ENCODE measurements around the gene RFWD3. TPM values are rescaled to one million over a fixed set of nuclear protein-coding genes. Genes with fewer than 3 reads are reported as not detected.

RFWD3 gene, protein sequence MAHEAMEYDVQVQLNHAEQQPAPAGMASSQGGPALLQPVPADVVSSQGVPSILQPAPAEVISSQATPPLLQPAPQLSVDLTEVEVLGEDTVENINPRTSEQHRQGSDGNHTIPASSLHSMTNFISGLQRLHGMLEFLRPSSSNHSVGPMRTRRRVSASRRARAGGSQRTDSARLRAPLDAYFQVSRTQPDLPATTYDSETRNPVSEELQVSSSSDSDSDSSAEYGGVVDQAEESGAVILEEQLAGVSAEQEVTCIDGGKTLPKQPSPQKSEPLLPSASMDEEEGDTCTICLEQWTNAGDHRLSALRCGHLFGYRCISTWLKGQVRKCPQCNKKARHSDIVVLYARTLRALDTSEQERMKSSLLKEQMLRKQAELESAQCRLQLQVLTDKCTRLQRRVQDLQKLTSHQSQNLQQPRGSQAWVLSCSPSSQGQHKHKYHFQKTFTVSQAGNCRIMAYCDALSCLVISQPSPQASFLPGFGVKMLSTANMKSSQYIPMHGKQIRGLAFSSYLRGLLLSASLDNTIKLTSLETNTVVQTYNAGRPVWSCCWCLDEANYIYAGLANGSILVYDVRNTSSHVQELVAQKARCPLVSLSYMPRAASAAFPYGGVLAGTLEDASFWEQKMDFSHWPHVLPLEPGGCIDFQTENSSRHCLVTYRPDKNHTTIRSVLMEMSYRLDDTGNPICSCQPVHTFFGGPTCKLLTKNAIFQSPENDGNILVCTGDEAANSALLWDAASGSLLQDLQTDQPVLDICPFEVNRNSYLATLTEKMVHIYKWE
- total RNA-seq = 22.5 TPM
- long read RNA-seq, full-length matches to known transcripts = 7 of 20 reads
- long read RNA-seq, partial matches to known transcripts = 3 of 20 reads
- long read RNA-seq, other reads (novel, unspliced or antisense) = 10 of 20 reads

DNA sequence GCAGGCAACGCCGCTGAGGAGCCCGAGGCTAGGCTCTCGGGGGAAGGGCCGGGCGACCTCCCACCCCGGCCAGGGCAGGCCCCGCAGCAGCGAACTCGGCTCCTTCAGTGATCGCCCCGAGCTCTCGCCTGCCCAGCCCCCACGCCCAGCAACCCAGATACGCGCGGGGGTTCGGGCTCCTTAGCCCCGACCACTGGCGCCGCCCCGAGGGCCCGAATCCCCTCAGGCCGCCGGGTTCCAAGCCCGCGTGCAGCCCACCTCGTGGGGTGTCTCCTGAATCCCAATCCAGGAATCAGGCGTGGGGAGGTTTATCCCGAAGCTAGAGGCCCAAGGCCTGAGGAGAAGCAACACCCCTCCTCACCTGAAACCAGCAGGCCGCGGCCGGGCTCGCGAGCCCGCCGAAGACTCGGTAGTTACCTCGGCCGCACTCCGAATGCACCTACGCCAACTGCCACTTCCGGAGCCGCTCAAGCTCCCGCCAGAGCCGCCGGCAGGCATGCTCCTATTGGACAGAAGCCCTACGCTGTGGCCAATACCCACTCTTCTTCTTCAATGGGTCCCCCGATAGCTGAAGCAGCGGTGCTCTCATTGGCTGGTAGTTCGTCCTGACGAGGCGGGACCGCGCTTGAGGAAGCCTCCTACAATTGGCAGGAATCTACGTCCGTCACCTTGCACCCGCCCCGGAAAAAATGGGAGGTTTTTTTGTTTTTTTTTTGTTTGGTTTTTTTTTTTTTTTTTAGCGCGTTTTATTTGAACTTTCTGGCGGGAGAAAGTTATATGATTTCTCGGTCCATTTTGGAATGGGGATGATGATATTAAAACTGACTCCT lies at the start of gene RFWD3:
RFWD3 (minus strand) TSS at position 453 of the 830 bp plus-strand sequence. CDS start 5,428 bp downstream, outside the sequence.
- ATAC-seq (peak; percentile 100), DNase-seq (peak; percentile 96)
- Histone ChIP-seq H3K4me3 (peak within 1 kb of the TSS; percentile 94), H3K9me3 (no peaks in the 10 kb centered on the region), H3K4me1 (peaks cover 9% of the 10 kb centered on the region), H3K27ac (peak within 1 kb of the TSS; percentile 87), H3K27me3 (ENCODE audit: low read depth) (no peaks in the 10 kb centered on the region), H3K36me3 (peaks cover 30% of the 10 kb centered on the region)
- TF ChIP-seq, protein P1, sequence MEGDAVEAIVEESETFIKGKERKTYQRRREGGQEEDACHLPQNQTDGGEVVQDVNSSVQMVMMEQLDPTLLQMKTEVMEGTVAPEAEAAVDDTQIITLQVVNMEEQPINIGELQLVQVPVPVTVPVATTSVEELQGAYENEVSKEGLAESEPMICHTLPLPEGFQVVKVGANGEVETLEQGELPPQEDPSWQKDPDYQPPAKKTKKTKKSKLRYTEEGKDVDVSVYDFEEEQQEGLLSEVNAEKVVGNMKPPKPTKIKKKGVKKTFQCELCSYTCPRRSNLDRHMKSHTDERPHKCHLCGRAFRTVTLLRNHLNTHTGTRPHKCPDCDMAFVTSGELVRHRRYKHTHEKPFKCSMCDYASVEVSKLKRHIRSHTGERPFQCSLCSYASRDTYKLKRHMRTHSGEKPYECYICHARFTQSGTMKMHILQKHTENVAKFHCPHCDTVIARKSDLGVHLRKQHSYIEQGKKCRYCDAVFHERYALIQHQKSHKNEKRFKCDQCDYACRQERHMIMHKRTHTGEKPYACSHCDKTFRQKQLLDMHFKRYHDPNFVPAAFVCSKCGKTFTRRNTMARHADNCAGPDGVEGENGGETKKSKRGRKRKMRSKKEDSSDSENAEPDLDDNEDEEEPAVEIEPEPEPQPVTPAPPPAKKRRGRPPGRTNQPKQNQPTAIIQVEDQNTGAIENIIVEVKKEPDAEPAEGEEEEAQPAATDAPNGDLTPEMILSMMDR (IDR thresholded peaks at IDR 0.05) = no peak
- intact Hi-C loops (cut with DNase I) = no loop called here

DNA sequence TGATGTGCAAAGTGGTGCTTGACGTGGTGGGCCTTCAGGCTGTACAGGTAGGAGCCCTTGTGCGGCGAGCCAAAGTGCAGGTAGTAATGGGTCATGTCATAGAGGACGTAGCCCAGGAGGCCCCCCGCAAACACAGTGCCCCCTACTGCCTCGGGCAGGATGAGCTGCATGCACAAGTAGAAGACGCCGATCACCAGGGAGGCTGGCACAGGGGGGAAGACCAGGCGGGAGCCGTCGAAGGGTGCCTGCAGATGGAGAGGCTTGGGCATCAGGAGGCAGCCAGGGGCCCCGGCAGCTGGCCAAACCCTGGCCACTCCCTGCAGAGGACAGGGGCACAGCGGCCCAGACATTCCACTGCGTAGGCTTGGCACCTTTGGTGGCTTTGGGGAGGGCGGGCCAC lies 49.7 kb upstream of the RFWD3 start:
- Histone ChIP-seq H3K9me3 (no peaks in the 10 kb centered on the region), H3K36me3 (no peaks in the 10 kb centered on the region), H3K27me3 (ENCODE audit: low read depth) (no peaks in the 10 kb centered on the region), H3K27ac (no peak overlapping the region), H3K4me1 (no peaks in the 10 kb centered on the region), H3K4me3 (no peak overlapping the region)
- no peak for DNase-seq
- ATAC-seq = no peak
- intact Hi-C loops (cut with DNase I) = no loop called here
- TF ChIP-seq, protein P1 (IDR thresholded peaks at IDR 0.05) = no peak

DNA sequence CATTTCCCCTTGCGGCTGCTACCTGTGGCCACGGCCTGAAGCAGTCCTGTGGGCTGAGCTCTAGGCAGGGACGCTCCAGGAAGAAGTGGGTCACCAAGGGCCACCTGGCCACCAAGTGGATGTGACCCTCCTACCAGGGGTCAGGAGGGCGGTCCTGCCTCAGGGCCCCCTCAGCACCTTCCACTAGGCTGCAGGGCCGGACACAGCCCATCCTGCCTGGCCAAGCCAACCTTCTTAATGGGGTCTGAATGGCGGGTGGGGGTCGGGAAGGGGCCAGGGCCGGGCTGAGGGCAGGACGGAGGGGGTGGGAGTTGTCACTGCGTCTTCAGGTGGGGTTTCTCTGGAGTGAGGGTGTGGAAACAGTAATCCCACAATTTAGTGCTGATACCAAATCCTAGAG lies 47.2 kb upstream of the RFWD3 start:
- intact Hi-C loops (cut with DNase I) = no loop called here

DNA sequence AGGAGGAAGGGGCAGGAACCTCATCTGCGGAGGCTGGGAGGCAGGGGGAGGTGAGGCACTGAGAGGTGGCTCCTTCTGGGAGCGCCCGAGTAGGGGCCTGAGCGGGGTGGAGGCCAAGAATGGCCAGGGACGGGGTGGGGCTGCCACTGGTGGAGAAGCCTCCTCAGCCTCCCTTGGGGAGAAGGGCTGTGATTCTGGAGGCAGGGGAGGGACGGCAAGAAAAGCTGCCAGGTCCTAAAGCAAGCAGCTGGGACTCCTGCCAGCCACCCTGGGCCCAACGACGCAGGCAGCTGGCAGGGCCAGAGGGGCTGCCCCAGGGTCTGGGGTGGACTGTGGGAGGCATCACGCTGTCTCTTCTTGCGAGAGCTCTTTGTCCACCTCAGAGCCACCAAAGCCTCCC lies 46.6 kb upstream of the RFWD3 start:
- intact Hi-C loops (cut with DNase I) = no loop called here
- no peak for ATAC-seq
- H3K4me3 ChIP-seq = no peak overlapping the region
- no peak overlapping the region for H3K27ac ChIP-seq
- TF ChIP-seq, protein P1 (IDR thresholded peaks at IDR 0.05) = no peak
- H3K9me3 ChIP-seq = no peaks in the 10 kb centered on the region
- H3K4me1 ChIP-seq = no peaks in the 10 kb centered on the region
- H3K27me3 ChIP-seq (ENCODE audit: low read depth) = no peaks in the 10 kb centered on the region
- no peak for DNase-seq
- no peaks in the 10 kb centered on the region for H3K36me3 ChIP-seq

More for the DNA sequence above, 47.2 kb upstream of the RFWD3 start:
- DNase-seq (no peak), ATAC-seq (peak in 1 of 2 donors; percentile 7)
- Histone ChIP-seq H3K27me3 (ENCODE audit: low read depth) (no peaks in the 10 kb centered on the region), H3K36me3 (no peaks in the 10 kb centered on the region), H3K4me3 (no peak overlapping the region), H3K27ac (no peak overlapping the region), H3K4me1 (no peaks in the 10 kb centered on the region), H3K9me3 (no peaks in the 10 kb centered on the region)
- TF ChIP-seq, protein P1 (IDR thresholded peaks at IDR 0.05) = no peak

DNA sequence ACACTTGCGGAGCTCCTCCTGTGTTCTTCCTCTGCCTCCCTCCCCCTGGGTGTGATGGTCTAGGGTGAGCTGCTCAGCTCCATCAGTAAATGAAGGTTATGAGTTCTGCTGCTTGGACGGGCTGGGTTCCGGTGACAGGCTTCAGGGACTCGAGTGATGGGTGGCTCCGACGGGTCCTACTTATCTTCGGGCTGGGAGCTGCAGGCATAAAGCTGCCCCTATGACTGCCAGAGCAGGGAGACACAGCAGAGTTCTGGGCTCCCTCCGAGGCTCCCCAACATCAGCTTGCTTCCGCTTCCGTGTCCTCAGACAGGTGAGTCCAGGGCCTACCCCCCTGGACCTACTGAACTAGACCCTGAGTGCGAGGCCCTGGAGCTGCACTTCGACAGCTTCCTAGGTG lies 45.3 kb upstream of the RFWD3 start:
- intact Hi-C loops (cut with DNase I) = no loop called here
- no peaks in the 10 kb centered on the region for H3K36me3 ChIP-seq
- no peaks in the 10 kb centered on the region for H3K4me1 ChIP-seq
- DNase-seq = no peak
- no peak overlapping the region for H3K4me3 ChIP-seq
- no peak overlapping the region for H3K27ac ChIP-seq
- H3K9me3 ChIP-seq = no peaks in the 10 kb centered on the region
- no peak for ATAC-seq
- H3K27me3 ChIP-seq (ENCODE audit: low read depth) = no peaks in the 10 kb centered on the region
- TF ChIP-seq, protein P1 (IDR thresholded peaks at IDR 0.05) = no peak
